ENCODE data around the gene IGFN1. TPM values are rescaled to one million over a fixed set of nuclear protein-coding genes. Genes with fewer than 3 reads are reported as not detected.
A peak's percentile ranks its signal among the peaks of the same experiment; 100 is the strongest.

IGFN1 gene
- total and polyA plus RNA-seq, 2 of the 4 experiments (the other 2 are of a cell fraction), result 0.05 TPM; not detected in 1

DNA sequence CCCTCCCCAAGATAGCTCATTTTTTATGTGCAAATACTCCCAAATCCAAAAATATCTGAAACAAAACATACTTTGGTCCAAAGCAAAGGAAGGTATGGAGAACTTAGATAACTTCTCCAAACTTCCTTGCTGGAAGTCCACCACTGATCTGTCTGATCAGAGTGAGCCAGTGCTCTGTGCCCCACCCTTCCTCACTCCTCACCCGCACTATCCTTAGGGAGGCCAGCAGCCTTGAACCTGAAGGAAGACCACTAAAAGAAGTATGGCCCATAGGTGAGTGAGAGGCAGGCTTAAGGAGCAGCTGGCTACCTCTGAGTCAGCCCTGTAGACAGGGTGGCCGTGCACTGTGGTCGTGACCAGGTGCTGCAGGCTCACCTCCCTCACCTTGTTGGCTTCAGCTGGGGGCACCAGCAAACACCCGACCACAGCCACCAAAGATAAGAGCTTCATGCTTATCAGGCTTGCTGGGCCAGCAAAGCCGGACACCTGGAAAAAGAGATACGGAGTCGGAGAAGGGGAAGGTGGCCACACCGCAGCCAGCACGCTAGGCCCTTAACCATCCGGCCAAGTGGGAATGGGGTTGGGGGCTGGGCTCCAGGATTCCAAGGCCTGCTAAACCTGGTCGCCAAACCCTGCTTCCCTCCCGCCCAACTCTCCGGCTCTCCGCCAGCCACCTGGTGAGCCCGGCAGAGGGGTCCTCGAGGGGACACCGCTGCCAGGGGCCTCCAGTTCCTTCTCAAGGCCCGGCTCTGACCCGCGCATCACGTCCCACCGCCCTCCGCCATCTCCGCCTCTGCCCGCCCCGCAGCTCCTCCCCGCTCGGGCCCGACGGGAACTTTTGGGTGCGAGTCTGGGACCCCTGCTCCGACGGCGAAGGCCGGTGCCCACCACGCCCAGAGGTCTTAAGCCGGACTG, 36.9 kb upstream of the IGFN1 start:
- H3K9ac ChIP-seq (ENCODE audit: low read depth, low read length), result peak overlapping the region; percentile 73
- H3K36me3 ChIP-seq (ENCODE audit: control insufficient read depth, insufficient read depth, low read length), result peaks cover 19% of the 10 kb centered on the region
- 0 out of 2 replicates have a peak overlapping the region, but pooled peaks have one; percentile 34 for H3K56ac ChIP-seq (ENCODE audit: extremely low read depth, insufficient read depth, low read length)
- intact Hi-C loops (cut with micrococcal nuclease), result loop anchor here (1.0 kb wide), 1 partner anchor 16 kb away; no protein-coding TSS in a partner anchor
- H2BK120ac ChIP-seq (ENCODE audit: low read depth, low read length), result no peak overlapping the region
- no peak overlapping the region for H2BK15ac ChIP-seq (ENCODE audit: low read depth, low read length)
- peaks cover 18% of the 10 kb centered on the region for H3K27me3 ChIP-seq (ENCODE audit: control insufficient read depth, insufficient read depth, low read length)
- peaks cover 9% of the 10 kb centered on the region; the same call in 1 of the 2 replicates for H3K9me1 ChIP-seq (ENCODE audit: insufficient read depth, low read length)
- peak overlapping the region; percentile 69 for H3K4me3 ChIP-seq (ENCODE audit: insufficient read depth, low read depth, low read length)
- H3K79me1 ChIP-seq (ENCODE audit: low read depth in 1 of 2, low read length in 2 of 2), result peaks cover 15 to 28% of the 10 kb centered on the region in 2 experiments; a peak in 3 of 4 replicates
- ChIA-PET CTCF (interaction anchor here (1.0 to 1.6 kb wide), 2 partner anchors 14 to 70 kb away, joined by 4 read pairs; no protein-coding TSS in a partner anchor), POLR2A (ENCODE audit: unreplicated experiment) (no interaction called here)
- DNase-seq (peak; percentile 18), ATAC-seq (ENCODE audit: low read depth) (peak; percentile 93)
- H2AK5ac ChIP-seq (ENCODE audit: low read depth, low read length), result peak overlapping the region; percentile 74
- no peak overlapping the region; the same call in 1 of the 2 replicates for H3K18ac ChIP-seq (ENCODE audit: low read depth, low read length)
- no peaks in the 10 kb centered on the region for H3K9me3 ChIP-seq (ENCODE audit: control insufficient read depth, insufficient read depth, low read length)
- peak overlapping the region; percentile 95 for H2AFZ ChIP-seq (replicated peaks; ENCODE audit: low read length, poor library complexity)
- no peaks in the 10 kb centered on the region for H4K20me1 ChIP-seq (ENCODE audit: insufficient read depth, low read length)
- dilution Hi-C loops (cut with HindIII; ENCODE audit: low sequenced_read_pairs, unreplicated experiment), result no loop called here
- H3K4me2 ChIP-seq (ENCODE audit: low read depth, low read length), result peak overlapping the region; percentile 97
- BruUV-seq (replicated peaks), result no TSS peak
- H3K27ac ChIP-seq (ENCODE audit: insufficient read depth, low read length), result peak overlapping the region; percentile 72
- H4K5ac ChIP-seq (ENCODE audit: low read depth, low read length), result peak overlapping the region; percentile 51
- peak overlapping the region; percentile 57; the same call in 1 of the 2 replicates for H4K91ac ChIP-seq (ENCODE audit: insufficient read depth, low read depth, low read length)
- in situ Hi-C loops (cut with MboI; ENCODE audit: low sequenced_read_pairs), result no loop called here
- no peaks in the 10 kb centered on the region for H3K4me1 ChIP-seq (ENCODE audit: control insufficient read depth, insufficient read depth, low read length)
- H3K23ac ChIP-seq (ENCODE audit: low read depth, low read length), result peak overlapping the region; percentile 35; the same call in 1 of the 2 replicates
- peak overlapping the region; percentile 27 for H2BK5ac ChIP-seq (ENCODE audit: low read depth, low read length, poor library complexity, severe bottlenecking)
- WGBS, 2 experiments (ENCODE audit: extremely low coverage in 2 of 2, insufficient read length in 1 of 2), result 2% methylated on average over 13 of the region's 37 CpGs; no CpG with 5 or more reads in 1 of the 2 experiments
- peak overlapping the region; percentile 82 to 88 for H4K8ac ChIP-seq (ENCODE audit: low read depth in 2 of 2, low read length in 2 of 2)
- H3K4ac ChIP-seq (ENCODE audit: low read depth, low read length), result peak overlapping the region; percentile 65
- peak overlapping the region; percentile 92 for H3K14ac ChIP-seq (replicated peaks; ENCODE audit: low read depth, low read length)
- peak overlapping the region; percentile 18 for H2AK9ac ChIP-seq (replicated peaks; ENCODE audit: low read depth, low read length, poor library complexity)
- no peak overlapping the region for H2BK20ac ChIP-seq (ENCODE audit: low read depth, low read length)
- TF ChIP-seq, protein P1, sequence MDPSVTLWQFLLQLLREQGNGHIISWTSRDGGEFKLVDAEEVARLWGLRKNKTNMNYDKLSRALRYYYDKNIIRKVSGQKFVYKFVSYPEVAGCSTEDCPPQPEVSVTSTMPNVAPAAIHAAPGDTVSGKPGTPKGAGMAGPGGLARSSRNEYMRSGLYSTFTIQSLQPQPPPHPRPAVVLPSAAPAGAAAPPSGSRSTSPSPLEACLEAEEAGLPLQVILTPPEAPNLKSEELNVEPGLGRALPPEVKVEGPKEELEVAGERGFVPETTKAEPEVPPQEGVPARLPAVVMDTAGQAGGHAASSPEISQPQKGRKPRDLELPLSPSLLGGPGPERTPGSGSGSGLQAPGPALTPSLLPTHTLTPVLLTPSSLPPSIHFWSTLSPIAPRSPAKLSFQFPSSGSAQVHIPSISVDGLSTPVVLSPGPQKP (IDR thresholded peaks at IDR 0.05; ENCODE audit: borderline replicate concordance, low read depth, low read length), result no peak
- TF ChIP-seq, protein P2, sequence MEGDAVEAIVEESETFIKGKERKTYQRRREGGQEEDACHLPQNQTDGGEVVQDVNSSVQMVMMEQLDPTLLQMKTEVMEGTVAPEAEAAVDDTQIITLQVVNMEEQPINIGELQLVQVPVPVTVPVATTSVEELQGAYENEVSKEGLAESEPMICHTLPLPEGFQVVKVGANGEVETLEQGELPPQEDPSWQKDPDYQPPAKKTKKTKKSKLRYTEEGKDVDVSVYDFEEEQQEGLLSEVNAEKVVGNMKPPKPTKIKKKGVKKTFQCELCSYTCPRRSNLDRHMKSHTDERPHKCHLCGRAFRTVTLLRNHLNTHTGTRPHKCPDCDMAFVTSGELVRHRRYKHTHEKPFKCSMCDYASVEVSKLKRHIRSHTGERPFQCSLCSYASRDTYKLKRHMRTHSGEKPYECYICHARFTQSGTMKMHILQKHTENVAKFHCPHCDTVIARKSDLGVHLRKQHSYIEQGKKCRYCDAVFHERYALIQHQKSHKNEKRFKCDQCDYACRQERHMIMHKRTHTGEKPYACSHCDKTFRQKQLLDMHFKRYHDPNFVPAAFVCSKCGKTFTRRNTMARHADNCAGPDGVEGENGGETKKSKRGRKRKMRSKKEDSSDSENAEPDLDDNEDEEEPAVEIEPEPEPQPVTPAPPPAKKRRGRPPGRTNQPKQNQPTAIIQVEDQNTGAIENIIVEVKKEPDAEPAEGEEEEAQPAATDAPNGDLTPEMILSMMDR (conservative IDR thresholded peaks at IDR 0.05; ENCODE audit: low read depth, low read length), result no peak
- TF ChIP-seq NFE2L2 (IDR thresholded peaks at IDR 0.05; ENCODE audit: low read depth, low read length), result no peak
- TF ChIP-seq MAZ (IDR thresholded peaks at IDR 0.05; ENCODE audit: borderline replicate concordance, low read depth, low read length), result no peak
- TF ChIP-seq CHD1 (IDR thresholded peaks at IDR 0.05; ENCODE audit: low read depth, low read length), result no peak
- no peak for TF ChIP-seq BHLHE40 (IDR thresholded peaks at IDR 0.05; ENCODE audit: low read depth, low read length)
- TF ChIP-seq, protein P3, sequence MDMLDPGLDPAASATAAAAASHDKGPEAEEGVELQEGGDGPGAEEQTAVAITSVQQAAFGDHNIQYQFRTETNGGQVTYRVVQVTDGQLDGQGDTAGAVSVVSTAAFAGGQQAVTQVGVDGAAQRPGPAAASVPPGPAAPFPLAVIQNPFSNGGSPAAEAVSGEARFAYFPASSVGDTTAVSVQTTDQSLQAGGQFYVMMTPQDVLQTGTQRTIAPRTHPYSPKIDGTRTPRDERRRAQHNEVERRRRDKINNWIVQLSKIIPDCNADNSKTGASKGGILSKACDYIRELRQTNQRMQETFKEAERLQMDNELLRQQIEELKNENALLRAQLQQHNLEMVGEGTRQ (IDR thresholded peaks at IDR 0.05; ENCODE audit: low read depth, low read length), result no peak
- TF ChIP-seq MXI1 (IDR thresholded peaks at IDR 0.05; ENCODE audit: borderline replicate concordance, low read depth, low read length), result no peak
- no peak for TF ChIP-seq RFX5 (IDR thresholded peaks at IDR 0.05; ENCODE audit: low read depth, low read length)
- TF ChIP-seq POLR2A (IDR thresholded peaks at IDR 0.05; ENCODE audit: low read depth, low read length), result no peak
- no peak for TF ChIP-seq CEBPB (IDR thresholded peaks at IDR 0.05; ENCODE audit: low read depth, low read length)
- no peak for TF ChIP-seq RAD21 (IDR thresholded peaks at IDR 0.05; ENCODE audit: low read length)
- TF ChIP-seq MAFK (IDR thresholded peaks at IDR 0.05; ENCODE audit: low read depth, low read length), result no peak
